Lower lobe of right lung (tissue), 2 donors: ENCODE data around the gene NEUROD4. TPM values are rescaled to one million over a fixed set of nuclear protein-coding genes. Genes with fewer than 3 reads are reported as not detected.
"Not testable (repeated sequence)": the region's sequence is repeated elsewhere in the genome, so short reads cannot be mapped to it uniquely, and the experiment has no call there.

ENCODE experiments used
- ATAC-seq, 2 donors: fragments of 200-7000 bp; cut with Tn5 transposase; one replicate each; pipeline ENCODE4 v1.9.1; 2020 to 2022; ENCODE audit warnings: mild to moderate bottlenecking in 2 of 2, moderate library complexity in 2 of 2
- DNase-seq: peaks from one replicate; pipeline ENCODE4 v3.0.0-alpha.2; 2020
- H3K27ac ChIP-seq: fragments of 200-600 bp; one replicate; pipeline ENCODE4 v1.8.0; 2022
- H3K27me3 ChIP-seq: fragments of 200-600 bp; one replicate; pipeline ENCODE4 v1.8.0; 2022; ENCODE audit warnings: low read depth
- H3K36me3 ChIP-seq: fragments of 200-600 bp; one replicate; pipeline ENCODE4 v1.8.0; 2022; ENCODE audit warnings: mild to moderate bottlenecking
- H3K4me1 ChIP-seq: fragments of 200-600 bp; one replicate; pipeline ENCODE4 v1.8.0; 2022
- H3K4me3 ChIP-seq: fragments of 200-600 bp; one replicate; pipeline ENCODE4 v1.8.0; 2022; ENCODE audit warnings: mild to moderate bottlenecking
- H3K9me3 ChIP-seq: fragments of 200-600 bp; one replicate; pipeline ENCODE4 v1.8.0; 2022
- intact Hi-C: fragments of 100-400 bp; cut with DNase I; formaldehyde crosslinking; loops from one replicate; pipeline ENCODE4 v1.11.0; 2022
- total RNA-seq: library from RNA; stranded (reverse); fragmentation: NEBNext Ultra II Directional; extraction: Animal tissue kit (Norgen Biotek cat#: 25700); gene quantifications from one replicate; pipeline ENCODE4 v1.2.1, GENCODE V29; 2021
- TF ChIP-seq, protein P1 (sequence below): fragments of 200-600 bp; IDR thresholded peaks from one replicate; pipeline ENCODE4 v1.8.0; 2022; ENCODE audit warnings: antibody characterized with exemption, mild to moderate bottlenecking
- donor health status: DM: no; HTN: yes; CAD: no; lungs with severe emphysema.

NEUROD4 gene
- total RNA-seq, 1 donor from 2014 or later, result not detected

DNA sequence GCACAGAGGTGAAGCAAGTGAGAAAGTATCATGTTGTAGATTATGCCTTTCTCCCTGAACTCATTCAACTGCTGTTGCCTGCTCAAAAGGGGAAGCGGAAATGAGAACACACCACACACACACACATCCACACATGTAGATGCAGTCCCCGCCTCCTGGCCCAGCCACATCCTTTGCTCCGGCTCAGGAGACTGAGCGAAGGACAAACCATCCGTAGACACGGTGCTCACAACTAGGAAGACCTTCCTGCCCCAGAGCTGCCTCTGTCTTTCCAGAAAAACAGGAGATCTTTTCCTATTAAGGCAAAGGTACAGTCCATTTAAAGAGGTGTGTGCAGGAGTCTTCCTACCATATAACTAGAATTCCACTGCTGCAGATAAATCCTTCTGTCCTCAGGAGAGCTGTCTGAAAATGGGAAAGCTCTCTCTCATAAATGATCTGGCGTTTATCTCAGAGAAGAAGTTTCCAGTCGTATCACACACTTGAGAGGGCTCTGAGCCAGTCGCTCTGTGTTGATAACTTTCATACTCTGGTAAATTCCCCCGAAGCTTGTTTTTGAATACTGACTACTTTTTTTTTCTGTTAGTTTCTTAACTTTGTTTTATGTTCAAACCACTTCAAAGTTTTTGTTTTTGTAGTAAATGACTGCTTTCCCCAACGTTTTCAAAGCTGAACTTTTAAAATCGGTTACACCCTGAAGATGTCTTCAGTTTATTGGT is 35.0 kb upstream of the NEUROD4 start, which contains the start of gene TESPA1:
TSS of gene TESPA1 (minus strand) at position 105 of the 719 bp plus-strand sequence. CDS start 10,200 bp downstream, outside the sequence.
- intact Hi-C loops, result no loop called here
- Histone ChIP-seq H3K9me3 (no peaks in the 10 kb centered on the region), H3K27ac (peak within 1 kb of the TSS; percentile 9), H3K4me1 (no peaks in the 10 kb centered on the region), H3K36me3 (no peaks in the 10 kb centered on the region), H3K4me3 (peak within 1 kb of the TSS; percentile 30), H3K27me3 (no peaks in the 10 kb centered on the region)
- TF ChIP-seq, protein P1, sequence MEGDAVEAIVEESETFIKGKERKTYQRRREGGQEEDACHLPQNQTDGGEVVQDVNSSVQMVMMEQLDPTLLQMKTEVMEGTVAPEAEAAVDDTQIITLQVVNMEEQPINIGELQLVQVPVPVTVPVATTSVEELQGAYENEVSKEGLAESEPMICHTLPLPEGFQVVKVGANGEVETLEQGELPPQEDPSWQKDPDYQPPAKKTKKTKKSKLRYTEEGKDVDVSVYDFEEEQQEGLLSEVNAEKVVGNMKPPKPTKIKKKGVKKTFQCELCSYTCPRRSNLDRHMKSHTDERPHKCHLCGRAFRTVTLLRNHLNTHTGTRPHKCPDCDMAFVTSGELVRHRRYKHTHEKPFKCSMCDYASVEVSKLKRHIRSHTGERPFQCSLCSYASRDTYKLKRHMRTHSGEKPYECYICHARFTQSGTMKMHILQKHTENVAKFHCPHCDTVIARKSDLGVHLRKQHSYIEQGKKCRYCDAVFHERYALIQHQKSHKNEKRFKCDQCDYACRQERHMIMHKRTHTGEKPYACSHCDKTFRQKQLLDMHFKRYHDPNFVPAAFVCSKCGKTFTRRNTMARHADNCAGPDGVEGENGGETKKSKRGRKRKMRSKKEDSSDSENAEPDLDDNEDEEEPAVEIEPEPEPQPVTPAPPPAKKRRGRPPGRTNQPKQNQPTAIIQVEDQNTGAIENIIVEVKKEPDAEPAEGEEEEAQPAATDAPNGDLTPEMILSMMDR, result no peak
- ATAC-seq (peak; percentile 83 to 91), DNase-seq (peak; percentile 79)

DNA sequence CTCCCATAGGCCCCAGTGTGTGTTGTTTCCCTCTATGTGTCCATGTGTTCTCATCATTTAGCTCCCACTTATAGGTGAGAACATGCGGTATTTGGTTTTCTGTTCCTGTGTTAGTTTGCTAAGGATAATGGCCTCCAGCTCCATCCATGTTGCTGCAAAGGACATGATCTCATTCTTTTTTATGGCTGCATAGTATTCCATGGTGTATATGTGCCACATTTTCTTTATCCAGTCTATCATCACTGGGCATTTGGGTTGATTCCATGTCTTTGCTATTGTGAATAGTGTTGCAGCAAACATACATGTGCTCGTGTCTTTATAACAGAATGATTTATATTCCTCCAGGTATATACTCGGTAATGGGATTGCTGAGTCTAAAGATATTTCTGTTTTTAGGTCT is 33.0 kb upstream of the NEUROD4 start:
- H3K36me3 ChIP-seq, H3K27ac ChIP-seq, H3K9me3 ChIP-seq, H3K4me1 ChIP-seq, H3K27me3 ChIP-seq, DNase-seq, H3K4me3 ChIP-seq, intact Hi-C loops, ATAC-seq: not testable (repeated sequence)

DNA sequence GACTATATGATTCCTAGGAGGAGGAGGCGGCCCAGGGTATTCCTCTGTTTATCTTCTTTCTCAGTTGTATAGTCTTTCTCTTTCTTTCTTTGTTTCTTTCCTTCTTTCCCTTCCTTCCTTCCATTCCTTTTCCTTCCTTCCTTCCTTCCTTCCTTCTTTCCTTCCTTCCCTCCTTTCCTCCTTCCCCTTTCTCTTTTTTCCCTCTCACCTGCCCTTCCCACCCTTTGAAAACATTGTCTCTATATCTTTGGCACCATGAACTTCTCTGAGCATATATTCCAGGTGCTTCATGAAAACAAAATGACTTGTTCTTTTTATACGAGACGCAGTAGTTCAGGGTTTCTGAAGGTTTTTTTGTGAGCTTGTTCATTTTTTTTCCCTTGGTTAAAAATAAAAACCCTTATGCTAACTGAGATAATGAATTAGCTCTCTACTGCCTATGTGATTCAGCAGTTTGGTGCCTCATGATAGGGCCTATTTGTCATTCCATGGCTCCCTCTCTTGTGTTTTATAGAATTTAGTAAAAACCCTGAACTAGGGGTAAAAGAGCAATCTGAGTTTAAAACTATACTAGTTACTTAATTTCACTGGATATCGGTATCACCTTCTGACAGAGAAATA is 32.1 kb upstream of the NEUROD4 start:
- Histone ChIP-seq H3K36me3 (no peaks in the 10 kb centered on the region), H3K4me3 (no peak overlapping the region), H3K4me1 (no peaks in the 10 kb centered on the region), H3K9me3 (no peaks in the 10 kb centered on the region), H3K27ac (no peak overlapping the region), H3K27me3 (no peaks in the 10 kb centered on the region)
- TF ChIP-seq, protein P1, result no peak
- no peak for DNase-seq
- intact Hi-C loops, result no loop called here
- ATAC-seq, result no peak

DNA sequence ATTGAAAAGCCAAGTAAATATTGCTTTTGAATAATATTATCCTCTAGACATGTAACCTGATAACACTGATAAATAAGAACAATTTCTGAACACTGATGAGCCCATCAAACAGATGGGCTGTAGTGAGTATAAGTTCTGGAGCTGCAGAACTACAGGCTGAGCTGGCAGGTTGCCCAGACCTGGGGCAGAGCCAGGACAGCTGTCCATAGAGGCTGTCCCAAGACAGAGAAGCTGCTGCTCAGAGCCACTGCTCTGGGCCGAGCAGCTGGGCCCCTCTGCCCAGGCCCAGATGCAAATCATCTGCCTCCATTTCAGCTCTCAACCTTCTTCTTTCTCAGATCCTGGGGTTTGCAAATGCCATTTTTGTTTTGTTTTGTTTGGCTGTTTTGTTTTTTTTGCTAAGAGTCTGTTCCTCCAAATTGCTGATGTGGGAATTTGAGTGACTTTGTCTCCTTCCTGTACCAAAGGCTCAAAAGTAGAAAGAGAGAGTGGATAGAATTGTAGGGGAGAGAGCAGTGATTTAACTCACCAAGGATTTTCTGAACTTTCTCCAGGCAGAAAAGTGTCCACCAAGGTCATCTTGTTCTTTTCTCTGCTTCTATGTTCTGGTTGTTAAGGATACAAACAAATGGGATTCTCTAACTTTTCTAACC is 31.2 kb upstream of the NEUROD4 start:
- H3K4me3 ChIP-seq, result no peak overlapping the region
- H3K4me1 ChIP-seq, result no peaks in the 10 kb centered on the region
- peak; percentile 51 to 59 for ATAC-seq
- no peaks in the 10 kb centered on the region for H3K27me3 ChIP-seq
- intact Hi-C loops, result no loop called here
- H3K36me3 ChIP-seq, result no peaks in the 10 kb centered on the region
- no peaks in the 10 kb centered on the region for H3K9me3 ChIP-seq
- peak overlapping the region; percentile 19 for H3K27ac ChIP-seq
- DNase-seq, result peak; percentile 61
- TF ChIP-seq, protein P1, result no peak

DNA sequence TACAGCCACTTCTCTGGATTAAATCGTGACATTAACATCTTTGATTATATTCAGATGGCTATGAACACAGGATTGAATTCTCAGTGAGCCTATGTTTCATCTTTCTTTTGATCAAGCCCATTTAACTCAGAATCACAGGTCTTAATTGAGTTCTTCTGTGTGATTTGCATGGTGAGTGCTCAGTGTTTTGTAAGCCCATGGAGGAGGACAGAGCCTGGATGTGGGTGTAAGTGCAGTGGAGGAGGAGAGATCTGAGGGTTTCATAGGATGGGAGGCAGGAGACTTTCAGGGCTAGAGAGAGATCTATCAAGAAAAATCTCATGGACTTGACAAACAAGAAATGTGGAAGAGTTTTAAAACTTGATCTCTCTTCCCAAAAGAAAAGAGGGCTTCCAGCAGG is 29.9 kb upstream of the NEUROD4 start:
- intact Hi-C loops, result loop anchor here (5.0 kb wide), 1 partner anchor 82 kb away; no protein-coding TSS in a partner anchor

More for the DNA sequence above, 29.9 kb upstream of the NEUROD4 start:
- Histone ChIP-seq H3K36me3 (no peaks in the 10 kb centered on the region), H3K27me3 (no peaks in the 10 kb centered on the region), H3K4me1 (no peaks in the 10 kb centered on the region), H3K4me3 (no peak overlapping the region), H3K9me3 (no peaks in the 10 kb centered on the region), H3K27ac (no peak overlapping the region)
- TF ChIP-seq, protein P1, result no peak
- ATAC-seq, result no peak
- no peak for DNase-seq
